Activated CD8-positive, alpha-beta memory T cell treated with anti-CD3 and anti-CD28 coated beads for 48 hours (primary cell): ENCODE data around the gene KLHL41.

ENCODE experiments used
- DNase-seq, 3 experiments: peaks; one replicate each; pipeline ENCODE4 v3.0.0-alpha.2; 2020; ENCODE audit warnings: low read depth in 2 of 3, low spot score in 2 of 3

The KLHL41 gene

DNA sequence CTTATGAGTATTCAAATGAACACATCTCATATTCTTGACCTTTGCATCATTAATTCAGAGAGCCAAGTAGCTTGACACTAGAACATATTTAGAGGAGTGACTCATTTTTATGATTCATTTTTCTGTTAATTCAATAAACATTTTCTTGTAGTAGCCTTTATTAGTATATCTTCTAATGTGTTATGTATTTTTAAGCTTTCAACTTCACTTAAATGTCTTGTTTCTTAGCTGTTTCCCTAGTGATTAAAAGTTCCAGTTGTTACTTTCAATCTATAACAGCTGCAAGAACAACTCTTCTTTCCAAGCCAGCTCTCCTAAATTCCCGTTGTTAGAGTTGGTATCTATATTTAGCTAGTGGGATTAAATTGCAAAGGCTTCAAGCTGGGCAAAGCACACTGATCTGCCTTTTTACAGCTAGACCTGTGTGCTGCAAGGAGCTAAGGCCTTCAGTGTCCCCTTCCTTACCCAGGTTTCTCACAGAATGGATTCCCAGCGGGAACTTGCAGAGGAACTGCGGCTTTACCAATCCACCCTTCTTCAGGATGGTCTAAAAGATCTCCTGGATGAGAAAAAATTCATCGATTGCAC is at the start of gene KLHL41:
TSS of gene KLHL41 (plus strand) at position 405 of the 588 bp plus-strand sequence. CDS start at position 482, 77 bp downstream.
- no peak for DNase-seq

DNA sequence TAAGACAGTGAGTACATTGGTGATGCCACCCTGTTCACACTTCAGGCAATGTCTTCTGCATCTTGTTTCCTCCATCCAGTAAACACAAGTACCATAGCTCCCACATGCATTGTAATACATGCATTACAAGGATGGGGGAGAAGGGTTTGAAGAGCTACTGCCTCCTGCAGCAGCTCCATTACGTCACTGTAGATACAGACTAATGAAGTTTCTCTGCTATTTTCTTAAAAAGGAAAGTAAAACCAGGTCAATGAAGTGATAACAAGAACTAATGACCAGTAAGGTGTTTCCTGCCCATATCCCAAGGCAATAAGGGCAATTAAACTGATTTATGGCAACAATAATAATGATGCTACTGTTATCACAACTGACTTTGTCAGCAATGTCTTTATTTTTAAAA is 48.4 kb upstream of the KLHL41 start:
- DNase-seq, result no peak

DNA sequence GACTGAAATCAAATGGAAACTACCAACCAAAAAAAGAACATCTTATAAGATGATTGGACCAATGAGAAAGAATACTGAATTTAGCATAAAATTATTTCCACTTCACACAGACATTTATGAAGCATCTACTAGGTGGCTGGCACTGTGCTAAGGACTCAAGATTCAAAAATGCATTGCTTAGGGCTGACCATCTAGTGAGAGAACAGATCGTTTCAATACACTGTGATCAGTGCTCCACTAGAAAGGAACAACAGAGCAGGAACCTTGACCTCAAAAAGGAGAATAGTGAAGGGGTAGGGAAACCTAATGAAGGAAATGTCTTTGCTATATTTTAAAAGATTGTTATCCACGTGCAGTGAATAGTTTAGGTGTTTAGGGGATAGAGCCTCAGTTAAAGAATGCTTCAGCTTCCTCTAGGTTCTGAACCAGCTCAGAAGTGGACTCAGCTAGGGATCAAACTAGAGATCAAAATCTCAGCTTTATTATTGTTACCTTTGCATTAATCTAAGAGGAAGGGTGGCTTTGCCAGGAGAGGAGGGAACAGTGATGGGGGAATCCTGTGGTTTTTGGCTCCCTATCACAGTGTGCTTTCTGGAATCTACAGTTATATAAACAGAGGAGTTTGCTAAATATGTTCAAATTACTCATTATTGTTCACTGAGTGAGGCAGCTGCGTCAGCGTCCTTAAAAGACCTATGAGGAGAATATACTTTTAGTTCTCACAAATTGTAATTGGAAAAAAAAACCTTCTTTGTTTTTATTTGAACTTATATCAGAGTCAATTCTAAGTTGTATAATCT is 46.4 kb upstream of the KLHL41 start:
- no peak for DNase-seq

DNA sequence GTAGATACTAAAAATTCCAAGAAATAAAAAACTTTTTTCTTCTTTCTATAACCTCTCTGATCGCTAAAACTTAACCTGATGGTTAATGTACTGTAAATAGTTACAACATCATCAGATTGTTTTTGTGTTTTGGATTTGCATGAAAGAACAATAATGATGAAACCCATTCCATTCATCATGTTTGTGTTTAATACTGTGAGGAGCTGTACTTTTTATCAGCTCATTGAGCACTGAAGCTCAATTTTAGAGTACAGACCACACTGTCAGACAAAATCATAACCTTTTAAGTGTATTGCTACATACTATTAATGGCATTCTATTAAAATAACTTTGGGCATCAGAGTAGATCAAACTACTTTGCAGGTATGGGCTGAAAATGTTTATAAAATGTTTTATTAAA is 45.0 kb upstream of the KLHL41 start:
- no peak for DNase-seq

DNA sequence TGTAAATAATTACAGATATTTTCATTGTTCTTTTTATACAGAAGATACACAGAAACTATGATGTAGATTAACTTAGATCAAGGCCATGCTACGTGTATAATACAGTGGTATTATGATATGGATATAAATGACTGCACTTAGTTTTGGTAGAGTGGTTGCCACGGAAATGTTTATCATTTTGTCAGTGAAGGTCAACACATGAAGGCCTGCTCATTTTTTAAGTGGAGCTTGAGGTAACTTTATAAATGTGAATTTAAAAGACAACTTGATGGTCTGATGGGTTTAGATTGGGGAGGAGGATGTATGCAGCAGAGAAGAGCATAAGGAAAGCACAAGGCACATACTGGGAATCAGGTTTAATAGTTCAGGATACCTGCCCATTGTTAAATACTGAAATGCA is 44.6 kb upstream of the KLHL41 start:
- no peak for DNase-seq

DNA sequence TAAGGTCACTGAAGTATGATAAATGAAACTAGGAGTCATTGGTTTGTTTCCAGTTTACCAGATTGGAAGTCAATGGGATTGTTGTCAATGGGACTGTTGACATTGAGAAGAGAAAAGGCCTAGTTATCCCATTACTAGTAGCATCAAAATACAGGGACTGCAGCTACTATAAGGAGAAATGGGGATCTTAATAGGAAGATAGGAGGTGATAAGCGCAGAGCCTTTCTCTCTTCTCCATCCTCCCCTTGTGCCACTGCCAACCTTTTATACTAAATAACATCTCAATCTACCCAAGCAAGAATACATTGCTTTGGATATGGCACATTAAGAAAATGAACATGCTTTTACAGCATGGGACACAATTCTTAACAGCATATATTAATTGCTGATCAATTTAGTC is 40.7 kb upstream of the KLHL41 start:
- DNase-seq, result no peak

DNA sequence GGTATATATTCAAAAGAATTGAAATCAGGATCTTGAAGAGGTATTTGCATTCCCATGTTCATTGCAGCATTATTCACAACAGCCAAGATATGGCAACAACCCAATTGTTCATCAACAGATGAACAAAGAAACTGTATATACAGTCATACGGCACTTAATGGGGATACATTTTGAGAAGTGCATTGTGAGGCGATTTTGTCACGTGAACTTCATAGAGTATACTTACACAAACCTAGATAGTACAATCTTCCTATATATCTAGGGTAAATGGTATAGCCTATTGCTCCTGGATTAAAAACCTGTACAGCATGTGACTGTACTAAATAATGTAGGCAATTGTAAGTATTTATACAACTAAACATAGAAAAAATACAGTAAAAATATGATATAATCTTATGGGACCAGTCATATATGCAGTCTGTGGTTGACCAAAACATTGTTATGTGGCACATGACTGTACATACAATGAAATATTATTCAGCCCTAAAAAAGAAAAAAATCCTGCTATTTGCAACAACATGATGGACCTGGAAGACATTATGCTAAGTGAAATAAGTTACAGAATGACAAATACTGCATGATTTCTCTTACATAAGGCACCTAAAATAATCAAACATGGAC is 39.4 kb upstream of the KLHL41 start:
- no peak for DNase-seq

DNA sequence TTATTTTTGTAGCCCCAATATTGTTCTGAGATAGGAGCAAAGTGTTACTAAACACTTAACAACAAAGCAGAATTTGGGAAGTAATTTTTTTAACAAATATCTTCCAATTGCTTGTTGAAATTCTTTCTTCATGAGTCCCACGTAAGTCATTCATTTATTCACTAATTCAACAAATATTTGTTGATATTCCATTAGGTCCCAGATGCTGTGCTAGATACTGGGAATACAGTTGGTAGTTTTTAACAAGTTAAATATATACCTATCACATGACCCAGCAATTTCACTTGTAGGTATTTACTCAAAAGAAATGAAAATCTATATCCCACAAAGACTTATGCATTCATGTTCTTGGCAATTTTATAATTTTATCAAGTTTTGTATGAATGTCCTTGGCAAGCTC is 37.3 kb upstream of the KLHL41 start:
- no peak for DNase-seq

DNA sequence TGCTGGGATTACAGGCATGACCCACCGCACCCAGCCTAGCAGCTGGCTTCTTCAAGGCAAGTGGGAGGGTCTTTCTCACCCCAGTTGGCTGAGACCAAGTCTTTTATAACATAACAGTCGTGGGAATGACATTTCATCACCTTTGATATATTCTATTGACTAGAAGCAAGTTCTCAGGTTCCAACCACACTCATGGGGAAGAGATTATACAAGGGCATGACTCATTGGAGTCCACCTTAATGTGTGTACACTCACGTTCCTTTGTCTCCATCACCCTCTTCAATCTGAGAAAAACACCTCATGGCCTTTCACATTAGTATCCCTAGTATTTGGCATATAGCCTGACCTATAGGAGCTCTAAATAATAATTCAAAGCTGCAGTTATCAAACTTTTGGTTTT is 33.0 kb upstream of the KLHL41 start:
- no peak for DNase-seq

DNA sequence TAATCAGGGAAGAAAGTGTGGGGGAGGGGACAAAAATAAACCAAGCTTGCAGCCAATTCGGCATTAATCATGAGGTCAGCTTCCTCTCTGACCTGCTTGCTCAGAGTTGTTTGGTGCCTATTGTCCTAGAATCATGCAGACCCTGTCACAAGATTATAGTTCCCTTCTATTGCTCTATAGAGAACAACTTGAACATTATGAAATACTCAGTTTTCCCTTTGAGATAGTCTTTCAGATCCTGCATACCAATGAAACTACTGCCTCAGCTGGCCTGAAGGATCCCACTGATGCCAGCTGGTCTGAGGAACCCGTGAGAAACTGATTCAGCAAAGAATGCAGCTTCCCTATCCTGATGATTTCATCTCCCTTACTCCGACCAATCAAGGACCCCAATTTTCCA is 31.2 kb upstream of the KLHL41 start:
- no peak for DNase-seq

DNA sequence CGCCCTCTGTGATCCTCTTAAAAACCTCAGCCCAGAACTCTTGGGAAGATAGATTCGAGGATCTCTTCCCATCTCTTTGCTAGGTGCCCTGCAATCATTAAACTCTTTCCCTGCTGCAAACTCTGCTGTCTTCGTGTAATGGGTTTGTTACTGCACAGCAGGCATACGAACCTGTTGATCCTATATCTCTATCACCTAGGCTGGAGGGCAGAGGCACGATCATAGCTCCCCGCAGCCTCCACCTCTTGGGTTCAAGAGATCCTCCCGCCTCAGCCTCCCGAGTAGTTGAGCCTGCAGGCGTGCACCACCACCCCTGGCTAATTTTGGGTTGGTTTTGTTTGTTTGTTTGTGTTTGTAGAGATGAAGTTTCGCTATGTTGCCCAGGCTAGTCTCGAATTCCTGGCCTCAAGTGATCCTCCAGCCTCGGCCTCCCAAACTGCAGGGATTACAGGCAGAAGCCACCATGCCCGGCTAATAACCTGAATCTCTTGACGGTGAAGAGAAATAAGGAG is 30.7 kb upstream of the KLHL41 start:
- DNase-seq, result no peak

DNA sequence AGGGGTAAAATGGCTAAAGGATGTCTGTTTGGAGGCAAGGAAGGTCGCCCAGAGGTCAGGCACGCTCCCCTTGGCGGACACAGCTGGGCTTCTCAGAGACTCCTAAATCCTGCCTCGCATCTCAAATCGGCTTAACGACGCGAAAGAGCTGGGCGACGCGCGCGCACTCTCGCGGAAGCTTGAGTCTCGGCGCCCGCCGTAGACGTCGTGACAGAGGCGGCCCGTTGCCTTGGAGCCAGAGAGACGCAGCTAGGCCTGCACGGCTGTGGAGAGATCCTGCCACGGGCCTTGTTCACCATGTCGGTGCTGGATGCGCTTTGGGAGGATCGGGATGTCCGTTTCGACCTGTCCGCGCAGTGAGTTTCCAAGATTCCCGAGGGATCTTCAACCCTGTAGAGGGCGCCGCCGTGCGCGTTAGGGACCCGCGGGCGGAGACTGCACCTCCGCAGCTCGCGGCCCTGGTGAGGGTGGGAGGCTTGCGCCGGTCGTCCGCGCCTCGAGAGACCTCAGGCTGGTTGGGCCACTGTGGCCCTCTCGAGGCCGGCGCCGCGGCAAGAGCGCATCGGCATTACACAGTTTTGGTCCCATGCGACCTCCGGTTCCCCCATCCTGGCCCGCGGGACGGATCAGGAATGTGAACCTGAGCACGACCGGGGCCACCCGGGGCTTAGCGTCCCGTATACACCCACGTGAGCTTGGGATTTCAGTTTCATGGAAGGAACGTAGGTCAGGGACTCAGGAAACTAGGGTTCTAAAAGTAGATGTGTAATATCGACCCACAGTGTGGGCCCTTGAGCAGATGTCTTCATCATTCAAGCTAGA is 30.0 kb upstream of the KLHL41 start, which contains the start of gene BBS5:
TSS of gene BBS5 (plus strand) at position 238 of the 822 bp plus-strand sequence. CDS start at position 298, 60 bp downstream.
- DNase-seq, result peak; percentile 43 to 55 (median 51)

DNA sequence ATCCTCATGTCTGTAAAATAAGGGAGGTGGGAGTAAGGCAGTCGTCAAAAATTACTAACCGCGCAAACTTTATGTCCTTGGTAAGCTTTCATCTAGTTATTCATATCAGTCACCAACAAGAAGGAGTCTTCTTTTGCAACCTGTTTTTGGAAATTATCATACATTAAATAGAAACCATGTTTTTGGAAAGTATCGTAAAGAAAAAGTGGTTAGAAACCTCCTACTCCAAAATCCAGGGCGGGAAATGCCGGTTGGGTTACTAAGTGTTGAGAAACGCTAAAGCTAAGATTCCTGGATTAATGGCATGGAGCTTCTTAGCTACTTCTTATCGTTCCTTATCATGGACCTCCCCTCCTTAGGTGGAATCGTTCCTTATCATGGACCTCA is 29.4 kb upstream of the KLHL41 start:
- DNase-seq, result no peak

DNA sequence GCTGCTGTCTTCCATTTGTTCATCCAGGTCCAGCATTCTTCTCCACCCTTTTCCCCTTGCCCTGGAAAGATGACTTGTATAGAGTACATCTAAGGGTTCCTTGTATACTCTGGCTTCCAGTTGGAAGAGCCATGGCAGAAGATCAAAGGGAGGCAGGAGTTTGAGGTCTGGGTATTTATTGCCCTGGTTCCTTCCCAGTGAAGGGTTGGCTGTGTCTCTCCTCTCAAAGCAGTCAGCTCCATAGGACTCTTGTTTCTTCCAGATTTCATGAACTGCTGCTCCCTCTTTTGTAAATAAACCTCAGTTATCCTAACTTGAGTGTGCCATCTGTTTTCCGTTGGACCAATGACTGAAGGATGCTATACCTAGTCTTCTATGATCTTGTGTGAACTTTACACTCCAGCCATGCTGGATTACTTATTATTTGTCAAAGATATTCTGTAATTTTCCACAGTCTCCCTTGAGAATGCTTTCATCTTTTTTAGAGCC is 23.8 kb upstream of the KLHL41 start:
- DNase-seq, result no peak

DNA sequence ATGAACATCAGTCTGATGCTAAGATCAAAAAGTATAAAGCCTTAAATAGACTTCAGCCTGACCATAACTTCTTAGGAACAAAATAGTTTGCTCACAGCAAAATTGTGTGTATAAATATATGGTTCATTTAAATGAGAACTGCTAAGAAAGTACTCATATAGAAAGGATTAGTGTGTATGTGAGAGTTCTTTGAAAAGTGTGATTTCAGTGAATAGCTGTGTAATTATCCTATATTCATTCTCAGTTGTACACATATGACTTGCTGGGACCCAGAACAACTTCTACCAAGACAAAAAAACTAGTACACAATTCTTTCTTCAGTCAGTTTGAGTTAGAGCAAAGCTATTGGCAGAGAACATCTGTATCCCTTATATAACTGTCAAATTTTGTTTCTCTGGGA is 23.0 kb upstream of the KLHL41 start:
- DNase-seq, result no peak

DNA sequence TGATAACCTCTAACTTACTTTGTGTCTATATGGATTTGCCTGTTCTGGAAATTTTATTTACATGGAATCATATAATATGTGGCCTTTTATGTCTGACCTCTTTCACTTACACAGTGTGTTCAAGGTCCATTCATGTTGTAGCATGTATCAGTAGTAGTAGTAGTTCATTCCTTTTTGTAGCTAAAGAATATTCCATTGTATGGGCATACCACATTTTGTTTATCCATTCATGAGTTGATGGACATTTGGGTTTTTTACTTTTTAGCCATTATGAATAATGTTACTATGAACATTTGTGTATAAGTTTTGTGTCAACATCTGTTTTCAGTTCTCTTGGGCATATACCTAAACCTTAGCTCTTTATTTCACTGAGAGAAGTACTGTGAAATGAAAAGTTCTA is 18.7 kb upstream of the KLHL41 start:
- DNase-seq, result no peak

DNA sequence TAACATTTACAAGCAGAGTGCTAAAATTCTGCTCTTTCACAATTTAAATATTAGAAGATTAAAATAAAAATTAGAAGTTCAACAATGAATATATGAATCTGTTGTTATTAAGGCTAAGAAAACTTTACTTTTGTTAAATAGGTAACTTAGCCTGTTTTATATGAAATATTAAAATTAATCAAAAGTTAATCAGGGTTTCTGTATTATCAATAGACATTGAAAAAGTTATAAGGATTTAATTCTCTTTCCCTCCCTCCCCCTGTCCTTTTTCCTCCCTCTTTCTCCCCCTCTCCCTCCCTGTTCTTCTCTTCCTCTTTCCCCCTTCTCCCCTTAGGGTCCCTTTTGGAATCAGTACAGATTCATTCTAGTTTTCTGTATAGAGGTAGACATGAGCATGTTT is 18.1 kb upstream of the KLHL41 start:
- DNase-seq, result no peak

DNA sequence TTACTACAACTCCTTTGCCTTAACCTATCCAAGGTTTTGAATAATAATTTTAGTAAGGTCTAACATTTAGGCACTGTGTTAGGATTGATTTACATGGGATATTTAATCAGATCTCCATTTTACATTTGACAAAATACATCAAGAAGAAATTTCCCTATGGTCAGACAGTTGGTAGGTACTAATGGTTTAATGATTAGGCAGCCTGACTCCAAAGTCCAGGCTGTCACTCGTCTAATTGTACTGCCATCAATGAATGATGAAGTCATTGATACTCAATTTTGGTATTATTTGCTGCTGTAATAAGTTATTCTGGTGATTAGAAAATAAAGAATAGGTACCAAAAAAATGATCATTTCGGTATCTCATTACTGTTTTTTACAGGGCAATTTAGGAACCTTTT is 16.1 kb upstream of the KLHL41 start:
- no peak for DNase-seq

DNA sequence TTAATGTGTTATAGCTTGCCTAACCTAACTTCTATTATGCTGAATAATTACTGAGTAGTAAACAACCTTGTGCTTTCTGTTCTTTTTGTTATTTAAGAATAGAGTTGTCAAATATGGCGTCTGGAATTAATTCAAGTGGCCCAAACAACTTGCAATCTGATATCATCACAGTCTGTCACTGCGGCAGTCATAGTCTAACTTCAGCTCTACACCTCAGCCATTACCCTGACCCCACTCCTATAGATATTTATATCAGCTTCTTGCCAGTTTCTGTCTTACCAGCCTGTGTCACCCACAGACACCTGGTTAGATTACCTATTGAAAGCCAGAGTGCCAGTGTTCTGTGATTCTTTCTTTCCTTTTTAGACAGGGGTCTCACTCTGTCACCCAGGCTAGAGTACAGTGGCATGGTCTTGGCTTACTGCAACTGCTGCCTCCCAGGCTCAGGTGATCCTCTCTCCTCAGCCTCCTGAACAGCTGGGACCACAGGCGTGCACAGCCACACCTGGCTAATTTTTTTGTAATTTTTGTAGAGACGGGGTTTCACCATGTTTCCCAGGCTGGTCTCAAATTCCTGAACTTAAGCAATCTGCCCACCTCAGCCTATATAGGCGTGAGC is 14.1 kb upstream of the KLHL41 start:
- no peak for DNase-seq

DNA sequence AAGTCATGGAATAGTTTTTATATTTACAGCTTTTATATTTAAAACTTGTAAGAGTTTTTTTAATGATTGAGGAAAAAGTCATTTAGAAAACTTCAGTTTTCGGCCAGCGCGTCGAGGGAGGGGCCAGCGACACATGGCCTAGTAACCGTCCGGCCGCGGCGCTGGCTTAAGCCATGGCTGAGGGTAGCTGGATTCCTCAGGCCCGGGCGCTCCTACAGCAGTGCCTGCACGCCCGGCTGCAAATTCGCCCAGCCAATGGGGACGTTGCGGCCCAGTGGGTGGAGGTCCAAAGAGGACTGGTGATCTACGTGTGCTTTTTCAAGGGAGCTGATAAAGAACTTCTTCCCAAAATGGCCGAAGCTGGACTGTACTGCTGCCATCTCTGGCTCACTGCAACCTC is 4.9 kb upstream of the KLHL41 start:
- no peak for DNase-seq

DNA sequence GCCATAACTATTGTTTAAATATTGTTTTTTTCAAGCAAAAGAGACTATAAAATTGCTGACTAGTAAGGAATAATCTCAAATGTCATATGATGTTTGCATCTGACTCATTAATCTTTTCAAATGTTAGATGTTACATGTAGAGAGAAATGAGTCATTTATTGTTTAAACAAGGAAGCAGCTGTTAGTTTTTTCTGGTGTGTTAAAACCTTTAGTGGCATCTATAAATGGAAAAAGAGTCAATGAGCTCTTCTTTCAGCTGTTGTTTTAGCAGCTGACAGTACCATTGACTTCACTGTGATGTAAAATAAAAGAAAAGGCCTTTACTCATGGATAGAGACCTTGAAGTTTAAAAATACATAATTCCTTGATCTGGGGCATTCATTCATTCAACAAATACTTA is 1.8 kb upstream of the KLHL41 start:
- no peak for DNase-seq
